GM18858 (cell line): ENCODE data around the gene RRAGD.
A peak's percentile ranks its signal among the peaks of the same experiment; 100 is the strongest.

ENCODE experiments used
- ATAC-seq: cut with Tn5 transposase; IDR thresholded peaks from one replicate; pipeline ENCODE4 v1.9.1; 2021; ENCODE audit not compliant: unreplicated experiment

Gene RRAGD

GRCh38 chr6:89379281-89379680 lies 32.8 kb downstream of the RRAGD start:
- ATAC-seq = no peak

DNA sequence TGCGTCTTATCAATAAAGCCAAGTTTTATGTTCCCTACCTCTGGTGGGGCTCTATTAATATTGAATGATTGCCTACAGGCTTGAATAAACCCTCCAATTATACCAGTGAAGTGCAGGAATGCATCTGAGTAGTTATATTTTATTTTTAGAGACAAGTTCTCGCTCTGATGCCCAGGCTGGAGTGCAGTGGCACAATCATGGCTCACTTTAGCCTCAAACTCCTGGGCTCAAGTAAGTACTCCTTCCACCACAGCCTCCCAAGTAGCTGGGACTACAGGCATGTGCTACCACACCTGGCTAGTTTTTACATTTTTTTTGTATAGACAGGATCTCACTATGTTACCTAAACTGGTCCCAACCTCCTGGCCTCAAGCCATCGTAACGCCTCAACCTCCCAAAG lies 33.4 kb downstream of the RRAGD start:
- no peak for ATAC-seq

DNA sequence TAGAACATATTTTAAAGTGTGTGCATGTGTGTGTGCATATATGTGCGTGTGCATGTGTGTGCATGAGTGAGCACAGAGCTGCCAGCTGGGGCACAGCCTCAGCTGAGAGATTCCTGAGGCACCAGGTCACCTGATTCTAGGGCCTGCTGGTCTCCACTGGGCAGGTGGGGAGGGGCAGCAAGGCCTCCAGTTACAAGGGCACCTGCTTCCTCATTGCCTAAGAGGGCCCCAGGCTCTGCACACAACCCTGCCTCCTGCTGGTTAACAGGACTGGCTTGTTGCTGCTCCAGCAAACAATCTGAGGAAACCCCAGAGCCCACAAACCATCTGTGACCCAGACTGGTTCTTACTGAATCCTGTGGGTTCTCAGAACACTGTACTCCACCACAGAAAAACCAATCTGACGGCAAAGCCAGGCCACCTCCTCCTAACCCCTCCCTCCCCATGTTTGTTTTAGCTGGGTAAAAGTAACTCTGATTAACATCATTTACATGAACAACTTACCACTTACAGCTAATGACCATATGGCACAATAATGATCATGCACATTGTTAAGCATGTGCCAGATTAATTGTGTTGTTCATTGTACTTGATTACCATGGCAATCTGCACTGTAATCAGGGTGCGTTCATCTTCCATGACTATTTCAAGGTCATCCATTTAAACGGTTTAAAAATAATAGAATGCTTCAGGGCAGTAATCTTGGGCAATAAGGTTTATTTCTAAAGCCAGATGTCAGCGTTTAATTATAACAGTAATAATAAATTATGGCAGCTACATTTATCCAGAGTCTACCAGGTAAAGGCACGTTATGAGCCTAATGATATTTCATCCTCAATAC lies 36.4 kb downstream of the RRAGD start:
- peak; percentile 63 for ATAC-seq

DNA sequence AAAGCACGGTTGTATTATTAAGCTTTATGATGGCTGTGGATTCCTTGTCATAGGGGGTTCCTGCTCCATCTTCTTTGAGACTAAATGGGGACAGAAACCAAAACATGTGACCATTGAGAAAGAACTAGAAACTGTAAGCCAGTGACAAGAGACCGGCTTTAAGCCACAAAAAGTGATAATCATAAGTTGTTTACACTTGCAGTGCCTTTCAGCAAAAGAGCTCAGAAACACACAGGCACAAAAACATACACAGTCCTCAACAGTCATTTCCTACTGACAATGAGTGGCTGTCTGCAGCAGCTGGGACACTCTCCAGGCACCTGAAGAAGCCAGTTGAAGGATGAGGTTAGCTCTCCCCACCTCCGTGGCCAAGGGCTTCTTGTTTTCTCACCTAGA lies 39.6 kb downstream of the RRAGD start:
- ATAC-seq = peak; percentile 37

- peak; percentile 56 for ATAC-seq
These were observed 40.1 kb downstream of the RRAGD start for GRCh38 chr6:89371849-89372505.

GRCh38 chr6:89368999-89369398 lies 43.1 kb downstream of the RRAGD start:
- no peak for ATAC-seq

DNA sequence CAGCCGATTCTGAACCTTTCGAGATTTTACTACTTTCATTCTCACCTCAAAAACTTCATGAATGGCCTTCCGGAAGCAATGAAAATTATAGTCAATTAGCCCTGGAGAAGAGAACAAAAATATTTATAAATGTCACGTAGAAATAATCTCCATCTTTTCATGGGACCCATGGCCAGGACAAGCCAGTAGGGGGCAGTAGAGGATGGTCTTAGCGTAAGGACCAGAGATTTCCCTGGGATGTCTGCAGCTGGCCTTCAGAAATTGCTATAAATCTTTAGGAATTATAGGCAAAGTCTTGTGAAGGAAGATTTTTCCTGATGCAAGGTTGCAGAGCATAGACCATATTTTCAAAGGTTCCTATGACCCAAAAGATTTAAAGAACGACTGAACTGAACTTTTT lies 44.0 kb downstream of the RRAGD start:
- no peak for ATAC-seq

DNA sequence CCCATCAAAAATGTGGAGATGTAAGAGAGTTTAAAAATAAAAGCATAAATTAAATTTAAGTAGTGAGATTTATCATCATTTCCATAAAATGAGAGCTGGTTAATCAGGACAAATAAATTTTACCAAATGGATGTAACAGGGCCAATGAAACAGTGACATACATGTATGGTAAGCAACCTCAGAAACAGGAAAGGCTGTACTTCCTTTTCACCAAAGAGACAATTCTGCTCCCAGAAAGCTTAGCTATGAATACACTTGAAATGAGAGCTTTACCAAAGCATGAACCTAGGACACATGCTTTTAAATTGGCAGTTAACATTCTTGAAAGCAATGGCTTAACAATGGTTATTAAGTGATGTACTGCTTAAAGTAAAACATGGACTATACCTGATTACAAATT lies 47.5 kb downstream of the RRAGD start:
- ATAC-seq = no peak

- ATAC-seq = no peak
These were observed 50.9 kb downstream of the RRAGD start for GRCh38 chr6:89361171-89361570.

DNA sequence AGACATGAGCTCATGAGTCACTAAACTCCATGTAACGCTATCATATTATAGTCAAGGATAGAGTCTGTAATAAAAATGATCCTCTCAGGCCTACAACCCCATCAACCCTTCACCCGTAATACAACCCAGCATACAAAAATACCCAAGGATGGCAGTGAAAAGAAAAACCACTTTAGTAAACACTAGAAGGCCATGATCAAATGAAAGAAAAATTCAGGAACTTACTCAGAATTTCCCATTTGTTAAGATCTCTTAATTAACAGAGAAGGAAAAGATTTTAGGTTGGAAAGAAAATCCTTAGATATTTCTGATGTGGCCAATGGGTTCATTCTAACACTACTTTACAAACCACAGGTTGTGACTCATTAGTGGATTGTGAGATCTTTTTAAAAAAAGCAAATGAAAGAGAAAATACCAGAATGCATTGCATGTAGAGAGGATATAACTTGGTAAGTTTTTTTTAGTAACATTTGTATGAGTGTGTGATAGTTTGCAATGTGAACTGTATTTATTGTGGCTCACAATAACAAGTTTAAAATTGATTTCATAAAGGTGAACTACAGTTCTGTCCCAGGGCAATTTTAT lies 51.6 kb downstream of the RRAGD start:
- ATAC-seq = peak; percentile 60

- no peak for ATAC-seq
These were observed 52.5 kb downstream of the RRAGD start for GRCh38 chr6:89359561-89359960.

GRCh38 chr6:89357390-89357789 lies 54.7 kb downstream of the RRAGD start:
- peak; percentile 37 for ATAC-seq

DNA sequence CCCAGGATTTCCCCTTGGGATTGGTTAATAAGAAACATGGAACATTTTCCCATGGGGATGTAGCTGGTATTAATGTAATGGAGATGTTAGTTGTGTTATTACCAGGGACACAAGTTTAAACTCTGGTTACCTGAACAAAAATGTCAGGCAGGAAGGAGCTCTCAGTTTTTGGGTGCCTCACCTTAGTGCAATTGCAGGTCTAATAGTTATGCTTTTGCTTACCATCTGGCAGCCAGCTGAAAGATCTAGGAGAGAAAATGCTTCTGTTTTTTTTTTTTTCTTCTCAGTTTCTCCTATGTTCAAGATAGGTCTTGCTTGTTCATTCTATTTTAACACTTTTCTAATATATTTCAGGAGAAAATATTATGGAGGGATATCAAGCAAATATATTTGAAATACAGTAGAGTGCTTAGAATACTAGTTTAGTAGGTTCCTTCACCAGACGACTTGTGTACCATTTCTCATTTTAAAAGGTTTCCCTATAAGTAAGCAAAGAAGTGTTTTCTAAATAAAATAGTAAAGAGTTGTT lies 55.4 kb downstream of the RRAGD start:
- ATAC-seq = no peak

DNA sequence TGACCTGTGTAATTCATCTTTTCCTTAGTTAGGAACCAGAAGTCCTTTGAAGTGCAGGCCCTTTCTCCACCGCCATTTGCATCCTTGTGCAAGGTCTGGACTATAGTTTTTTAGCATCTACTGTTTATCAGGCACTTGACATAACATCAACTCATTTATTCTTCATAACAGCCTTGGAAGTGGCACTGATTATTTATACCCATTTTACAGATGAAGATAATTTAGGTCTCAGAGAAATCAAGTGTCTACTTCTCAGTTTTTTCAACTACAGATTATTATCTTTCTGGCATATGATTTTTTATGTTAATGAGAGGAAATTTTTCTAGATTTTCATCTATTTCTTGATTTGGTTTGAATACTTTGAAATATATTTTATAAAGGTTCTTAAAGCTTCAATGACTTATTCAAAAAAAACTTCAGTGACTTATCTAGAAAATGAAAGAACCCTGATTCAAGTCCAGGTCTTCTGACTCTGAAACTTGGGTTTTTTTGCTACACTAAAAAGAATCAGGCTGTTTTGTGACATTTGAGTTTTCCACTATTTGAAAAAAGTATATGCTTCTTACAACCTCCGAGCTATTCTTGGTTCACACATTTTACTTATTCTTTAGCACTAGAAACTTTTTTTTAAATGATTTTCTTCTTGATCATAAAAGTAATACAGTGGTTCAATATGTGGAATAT lies 56.4 kb downstream of the RRAGD start:
- no peak for ATAC-seq

GRCh38 chr6:89353702-89354392 lies 58.2 kb downstream of the RRAGD start:
- no peak for ATAC-seq

- ATAC-seq = no peak
These were observed 58.9 kb downstream of the RRAGD start for GRCh38 chr6:89353118-89353556.

DNA sequence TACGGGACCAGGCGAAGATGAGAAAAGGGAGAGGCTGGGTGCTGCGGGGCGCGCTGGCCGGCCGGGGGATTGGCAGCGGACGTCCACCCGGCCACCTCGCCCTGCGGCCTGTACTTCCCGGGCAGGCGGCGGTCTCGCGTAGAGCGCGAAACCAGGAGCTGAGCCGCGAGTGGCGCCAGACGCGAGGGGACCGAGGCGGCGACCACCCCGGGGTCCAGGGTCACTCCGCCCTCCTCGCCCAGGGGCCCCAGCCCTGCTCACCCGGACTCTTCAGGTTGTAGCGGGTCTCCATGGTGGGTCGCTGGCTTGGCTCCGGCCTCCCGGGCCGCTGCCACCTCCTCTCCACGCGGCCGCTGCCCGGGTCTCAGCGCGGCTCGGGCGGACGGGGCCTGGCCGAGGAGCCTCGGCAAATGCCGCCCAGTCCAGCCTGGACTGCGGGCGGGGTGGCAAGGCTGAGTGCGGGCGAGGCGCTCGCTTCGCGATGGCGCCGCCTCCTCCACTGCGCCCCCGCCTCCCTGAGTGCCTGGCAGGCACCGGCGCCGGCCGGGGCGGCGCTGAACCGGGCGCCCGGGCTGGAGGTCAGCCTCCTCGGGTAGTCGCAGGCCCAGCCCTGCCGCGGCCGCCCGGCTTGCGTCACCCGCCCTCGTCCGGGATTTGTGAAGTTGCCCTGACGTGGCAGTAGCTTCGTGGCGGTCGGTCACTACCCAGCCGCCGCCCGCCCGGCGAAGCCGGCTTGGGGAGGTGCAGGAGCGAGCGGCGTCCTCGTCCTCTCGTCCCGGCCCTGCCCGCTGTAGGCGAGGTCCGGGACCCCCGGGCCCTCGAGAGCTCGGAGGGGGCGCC lies 59.6 kb downstream of the RRAGD start, which contains the start of gene UBE2J1:
Gene UBE2J1 (minus strand): TSS at position 445 of the 840 bp plus-strand sequence. CDS start 153 bp downstream, at position 292.
- ATAC-seq = peak; percentile 28

- ATAC-seq = no peak
These were observed 60.3 kb downstream of the RRAGD start for GRCh38 chr6:89351671-89352277.

DNA sequence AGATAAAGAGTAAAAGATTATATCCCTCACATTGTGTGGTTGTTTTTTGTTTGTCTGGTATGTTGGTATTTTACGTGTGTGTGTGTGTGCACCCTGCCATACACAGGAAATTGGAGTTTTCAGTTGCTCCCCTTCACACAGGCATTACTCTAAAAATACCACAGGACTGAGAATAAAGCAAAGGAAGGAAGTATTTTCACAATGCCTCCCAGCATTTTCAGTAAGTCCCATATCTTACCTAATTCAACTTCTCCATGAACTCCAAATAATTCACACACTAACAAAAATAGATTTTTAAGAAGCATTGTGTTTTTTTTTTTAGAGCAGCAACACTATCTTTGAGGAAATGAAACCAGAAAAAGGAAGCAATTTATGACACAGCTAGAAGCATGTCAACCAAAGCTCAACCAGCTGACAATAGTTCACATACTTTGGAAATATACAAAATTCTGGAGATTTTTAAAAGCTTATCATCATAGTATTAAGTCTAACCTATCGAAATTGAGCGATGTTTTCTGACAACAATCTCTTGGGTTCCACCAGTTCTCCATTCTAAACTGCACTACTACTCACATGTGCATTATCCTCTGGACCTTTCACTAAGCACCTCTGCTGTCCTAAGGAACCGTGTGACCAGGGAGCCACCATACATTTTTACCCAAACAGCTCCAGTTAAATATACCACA lies 61.6 kb downstream of the RRAGD start:
- peak; percentile 39 for ATAC-seq
